ENCODE results near the gene BOLL.
A peak's percentile ranks its signal among the peaks of the same experiment; 100 is the strongest.
"Not testable (repeated sequence)": the region's sequence is repeated elsewhere in the genome, so short reads cannot be mapped to it uniquely, and the experiment has no call there.

BOLL gene

GRCh38 chr2:197784956-197785941, at the start of gene BOLL:
BOLL (minus strand) TSS chr2:197785319; CDS start chr2:197781850, 3,469 bp downstream.
- DNase-seq, result no peak

- DNase-seq, result not testable (repeated sequence)
Observed at GRCh38 chr2:197834771-197835170, 49.7 kb upstream of the BOLL start.

GRCh38 chr2:197828464-197829135, 43.5 kb upstream of the BOLL start:
- DNase-seq, result no peak

GRCh38 chr2:197827618-197828017, 42.5 kb upstream of the BOLL start:
- DNase-seq, result no peak

GRCh38 chr2:197822333-197822732, 37.2 kb upstream of the BOLL start:
- no peak for DNase-seq

- no peak for DNase-seq
Observed at GRCh38 chr2:197821550-197822289, 36.6 kb upstream of the BOLL start.

GRCh38 chr2:197814526-197814925, 29.4 kb upstream of the BOLL start:
- DNase-seq, result no peak

GRCh38 chr2:197813093-197813787, 28.1 kb upstream of the BOLL start:
- DNase-seq, result no peak

- no peak for DNase-seq
Observed at GRCh38 chr2:197810491-197810890, 25.4 kb upstream of the BOLL start.

GRCh38 chr2:197810016-197810415, 24.9 kb upstream of the BOLL start:
- DNase-seq, result no peak

GRCh38 chr2:197809064-197809463, 23.9 kb upstream of the BOLL start:
- DNase-seq, result no peak

- no peak for DNase-seq
Observed at GRCh38 chr2:197805715-197806633, 20.9 kb upstream of the BOLL start.

GRCh38 chr2:197804758-197805714, 19.9 kb upstream of the BOLL start:
- peak; percentile 36 for DNase-seq

- peak; percentile 85 for DNase-seq
Observed at GRCh38 chr2:197804049-197804757, 19.1 kb upstream of the BOLL start, which contains the start of gene PLCL1. PLCL1 (plus strand) TSS chr2:197804593.

GRCh38 chr2:197803033-197803444, 17.9 kb upstream of the BOLL start:
- DNase-seq, result no peak

- DNase-seq, result no peak
Observed at GRCh38 chr2:197801033-197801432, 15.9 kb upstream of the BOLL start.

- DNase-seq, result no peak
Observed at GRCh38 chr2:197800091-197800490, 15.0 kb upstream of the BOLL start.

- no peak for DNase-seq
Observed at GRCh38 chr2:197799068-197799467, 13.9 kb upstream of the BOLL start.

- DNase-seq, result no peak
Observed at GRCh38 chr2:197798187-197798586, 13.1 kb upstream of the BOLL start.
